ENCODE results near the gene MAST1.

- TF ChIP-seq POLR2A (IDR thresholded peaks at IDR 0.05; ENCODE audit: low read length) (no peak), GATA1 (IDR thresholded peaks at IDR 0.05; ENCODE audit: low read depth, low read length) (no peak)
Measured at GRCh38 chr19:12872255-12872654, 33.9 kb downstream of the MAST1 start.

Data from erythroblast (primary cell).